GM18499 (cell line): ENCODE data around the gene AGBL5.
"Not testable (repeated sequence)": the region's sequence is repeated elsewhere in the genome, so short reads cannot be mapped to it uniquely, and the experiment has no call there.

Experiments
- ATAC-seq: cut with Tn5 transposase; IDR thresholded peaks from one replicate; pipeline ENCODE4 v1.9.1; 2021; ENCODE audit warnings: moderate number of reproducible peaks; ENCODE audit not compliant: insufficient read depth, unreplicated experiment

Gene AGBL5

GRCh38 chr2:27108221-27108620 is 56.8 kb downstream of the AGBL5 start:
- no peak for ATAC-seq

GRCh38 chr2:27109083-27109482 is 57.6 kb downstream of the AGBL5 start:
- no peak for ATAC-seq

GRCh38 chr2:27110603-27111352 is 59.3 kb downstream of the AGBL5 start:
- not testable (repeated sequence) for ATAC-seq

GRCh38 chr2:27111392-27112078 is 60.1 kb downstream of the AGBL5 start:
- not testable (repeated sequence) for ATAC-seq

- no peak for ATAC-seq
These were observed 64.1 kb downstream of the AGBL5 start for GRCh38 chr2:27115519-27115918.

- no peak for ATAC-seq
These were observed 66.6 kb downstream of the AGBL5 start for GRCh38 chr2:27117995-27118524.

- ATAC-seq, result no peak
These were observed 67.3 kb downstream of the AGBL5 start, which contains the start of gene CGREF1 for GRCh38 chr2:27118525-27119329. CGREF1 (minus strand) TSS chr2:27119128; CDS start chr2:27104366, 14,762 bp downstream.

- not testable (repeated sequence) for ATAC-seq
These were observed 67.8 kb downstream of the AGBL5 start for GRCh38 chr2:27119330-27119670.
